Hepatic stellate cell (primary cell): Measurements from ENCODE around the gene MRPS18B.

Source experiments
- DNase-seq: peaks from one replicate; pipeline ENCODE4 v3.0.0; 2011; ENCODE audit warnings: low spot score

The MRPS18B gene

DNA sequence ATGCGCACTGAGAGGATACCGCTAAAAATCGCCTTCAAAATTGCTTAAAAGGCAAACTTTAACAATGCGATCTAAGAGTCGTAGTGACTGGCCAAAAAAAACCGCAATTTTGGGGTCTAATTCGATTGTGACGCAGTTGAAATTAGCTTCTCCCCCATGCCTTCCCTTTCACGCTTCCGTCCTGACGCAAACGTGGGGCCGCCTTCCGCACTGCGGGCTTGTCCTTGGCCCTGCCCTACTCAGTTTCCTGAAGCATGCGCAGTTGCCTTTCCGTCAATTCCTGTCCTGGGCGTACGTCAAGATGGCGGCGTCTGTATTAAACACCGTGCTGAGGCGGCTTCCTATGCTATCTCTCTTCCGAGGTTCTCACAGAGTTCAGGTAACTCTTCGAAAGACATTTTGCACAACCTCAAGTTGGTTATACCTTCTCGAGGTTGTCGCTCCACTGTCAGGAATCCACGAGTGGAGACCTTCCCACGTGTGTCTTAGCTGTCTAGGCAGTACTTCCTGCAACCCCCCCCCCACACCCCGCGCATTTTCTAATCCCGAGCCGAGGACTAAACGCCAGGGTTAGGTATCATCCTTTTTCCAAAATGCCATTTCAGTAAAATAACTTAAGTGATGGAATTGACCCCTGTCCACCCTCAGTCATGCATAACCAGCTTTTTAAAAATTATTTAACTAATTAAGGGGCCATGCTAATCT, at the start of gene MRPS18B:
Gene MRPS18B (plus strand): TSS at position 276 of the 705 bp plus-strand sequence. CDS start 26 bp downstream, at position 302.
- peak; percentile 90 for DNase-seq

DNA sequence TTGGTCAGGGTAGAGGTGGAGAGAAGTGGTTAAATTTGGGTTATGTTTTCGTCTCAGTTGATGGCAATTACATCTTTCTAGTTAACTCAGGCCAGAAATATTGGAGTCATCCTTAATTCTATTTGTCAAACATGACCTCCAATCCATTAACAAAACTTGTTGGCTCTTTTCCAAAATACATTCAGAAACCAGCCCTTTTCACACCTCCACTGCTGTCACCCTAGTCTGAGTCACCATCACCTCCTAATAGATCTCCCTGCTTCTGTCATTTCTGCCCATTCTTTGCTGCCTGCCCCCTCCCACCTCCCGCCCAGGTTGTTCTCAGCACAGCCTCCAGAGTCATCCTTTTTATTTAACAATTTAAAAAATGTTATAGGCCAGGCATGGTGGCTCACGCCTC, 49.4 kb upstream of the MRPS18B start:
- no peak for DNase-seq

DNA sequence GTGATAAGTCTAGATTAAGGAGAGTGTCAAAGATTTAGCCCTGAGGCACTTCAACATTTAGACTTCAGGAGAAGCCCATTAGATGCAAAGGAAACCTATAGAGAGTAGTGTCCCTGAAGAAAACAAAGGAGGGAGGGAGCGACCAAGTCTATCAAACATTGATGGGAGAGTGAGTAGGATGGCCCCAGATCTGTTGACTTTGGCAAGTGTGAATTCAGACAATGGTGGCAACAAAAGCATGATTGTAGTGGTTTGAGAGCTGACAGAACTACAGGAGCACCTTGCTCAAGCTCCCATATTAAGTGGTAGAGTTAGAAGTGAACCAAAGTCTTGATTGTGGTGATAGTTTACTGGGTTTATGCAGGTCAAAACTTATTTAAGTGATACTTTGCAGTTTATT, 47.4 kb upstream of the MRPS18B start:
- DNase-seq, result no peak

DNA sequence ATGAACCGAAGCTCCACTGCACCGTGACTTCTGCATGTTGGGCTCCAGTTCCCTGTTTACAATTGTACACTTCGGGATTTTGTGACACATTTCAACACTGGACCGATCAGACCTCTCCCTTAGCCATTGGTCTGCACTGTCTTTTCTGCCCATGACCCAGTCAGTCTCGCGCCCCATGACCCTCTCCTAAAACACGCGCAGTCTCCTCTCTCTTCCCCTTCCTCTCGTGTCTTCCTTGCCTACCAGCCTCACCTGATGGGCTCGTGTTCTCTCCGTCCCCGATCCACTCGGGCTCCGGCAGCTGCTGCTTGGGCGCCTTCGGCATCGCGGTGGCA, 46.9 kb upstream of the MRPS18B start:
- DNase-seq, result peak; percentile 43

DNA sequence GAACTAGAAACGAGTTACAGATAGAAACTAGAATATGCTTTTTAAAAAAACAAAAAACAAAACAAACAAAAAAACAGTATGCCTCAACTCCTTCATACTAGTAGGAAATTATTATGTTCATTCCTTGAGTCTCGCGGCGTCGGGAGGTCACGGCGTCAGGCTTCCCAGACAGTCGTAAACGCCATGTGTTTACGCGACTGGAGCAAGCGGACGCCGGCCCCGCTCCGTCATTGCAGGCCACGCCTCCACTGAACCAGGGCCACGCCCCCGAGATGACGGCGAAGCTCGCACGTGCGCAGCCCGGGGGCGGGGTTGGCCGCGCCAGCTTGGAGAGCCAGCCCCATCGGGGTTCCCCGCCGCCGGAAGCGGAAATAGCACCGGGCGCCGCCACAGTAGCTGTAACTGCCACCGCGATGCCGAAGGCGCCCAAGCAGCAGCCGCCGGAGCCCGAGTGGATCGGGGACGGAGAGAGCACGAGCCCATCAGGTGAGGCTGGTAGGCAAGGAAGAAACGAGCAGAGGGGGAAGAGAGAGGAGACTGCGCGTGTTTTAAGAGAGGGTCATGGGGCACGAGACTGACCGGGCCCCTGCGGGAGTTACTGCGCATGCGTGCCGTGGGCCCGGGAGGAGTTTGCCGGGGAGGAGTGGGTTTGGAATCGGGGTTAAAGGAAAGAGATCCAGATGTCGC, 46.4 kb upstream of the MRPS18B start, which contains the start of gene ABCF1:
Gene ABCF1 (plus strand): TSS at position 368 of the 687 bp plus-strand sequence. CDS start 46 bp downstream, at position 414.
- peak; percentile 97 for DNase-seq

DNA sequence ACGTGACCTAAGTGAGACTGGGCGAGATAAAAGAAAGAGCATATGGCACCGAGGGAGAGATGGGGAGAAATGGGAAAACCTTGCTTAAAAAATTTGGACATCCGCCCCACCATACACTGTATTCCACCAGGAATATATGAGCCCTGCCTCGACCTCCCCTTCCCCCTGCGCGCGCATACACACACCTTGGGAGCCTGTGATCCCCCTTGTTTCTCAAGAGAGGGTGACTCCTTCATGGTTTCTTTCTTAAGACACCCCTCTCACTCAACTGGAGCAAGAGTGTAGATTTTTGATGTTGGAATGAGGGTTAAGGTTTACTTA, 45.9 kb upstream of the MRPS18B start:
- DNase-seq, result no peak

DNA sequence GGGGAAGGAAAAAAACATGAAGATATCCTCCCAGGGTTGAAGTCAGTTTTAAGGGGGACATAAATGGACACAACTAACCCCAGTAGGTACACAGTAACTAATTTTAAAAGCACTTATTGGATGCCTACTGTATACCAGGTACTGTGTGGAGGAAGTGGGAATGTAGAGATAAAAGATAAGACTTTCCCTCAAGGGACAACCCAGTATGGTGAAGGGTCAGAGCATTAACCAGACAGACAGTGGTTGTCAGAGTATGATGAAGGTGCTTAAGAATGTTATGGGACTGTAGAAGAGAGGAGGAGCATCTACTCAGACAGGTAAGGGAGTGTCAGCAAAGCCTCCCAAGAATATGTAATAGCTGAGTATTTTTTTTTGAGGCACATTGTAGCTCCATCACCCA, 45.5 kb upstream of the MRPS18B start:
- DNase-seq, result no peak

DNA sequence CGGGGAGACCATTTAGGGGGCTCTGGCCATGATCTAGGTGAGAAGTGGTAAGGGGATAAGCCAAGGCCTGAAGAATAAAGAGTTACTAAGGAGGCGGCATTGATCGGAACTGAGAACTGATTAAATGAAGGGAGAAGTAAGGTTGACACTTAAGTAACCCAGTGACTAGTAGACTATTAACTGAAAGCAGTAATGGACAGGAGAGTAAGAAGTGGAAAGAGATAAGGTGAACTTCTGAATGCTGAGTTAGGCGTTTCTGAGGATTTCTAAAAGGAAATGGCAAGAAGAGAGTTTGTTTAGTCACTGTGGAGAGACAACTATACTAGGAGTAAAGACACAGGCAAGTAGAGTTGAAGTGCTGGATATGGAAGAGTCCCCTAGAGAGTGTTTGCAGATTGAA, 44.5 kb upstream of the MRPS18B start:
- DNase-seq, result no peak

DNA sequence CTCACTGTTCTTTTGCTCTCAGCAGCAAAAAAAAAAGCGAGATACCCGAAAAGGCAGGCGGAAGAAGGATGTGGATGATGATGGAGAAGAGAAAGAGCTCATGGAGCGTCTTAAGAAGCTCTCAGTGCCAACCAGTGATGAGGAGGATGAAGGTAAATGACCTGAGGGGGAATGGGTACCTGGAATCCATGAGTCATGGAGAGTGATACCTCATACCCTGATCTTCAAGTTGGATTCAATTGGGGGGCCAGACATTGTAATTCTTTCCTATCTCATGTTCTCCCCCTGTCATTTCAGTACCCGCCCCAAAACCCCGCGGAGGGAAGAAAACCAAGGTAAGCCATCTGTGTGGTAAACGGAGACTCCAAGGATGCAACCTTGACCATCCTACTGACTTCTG, 39.6 kb upstream of the MRPS18B start:
- DNase-seq, result no peak

DNA sequence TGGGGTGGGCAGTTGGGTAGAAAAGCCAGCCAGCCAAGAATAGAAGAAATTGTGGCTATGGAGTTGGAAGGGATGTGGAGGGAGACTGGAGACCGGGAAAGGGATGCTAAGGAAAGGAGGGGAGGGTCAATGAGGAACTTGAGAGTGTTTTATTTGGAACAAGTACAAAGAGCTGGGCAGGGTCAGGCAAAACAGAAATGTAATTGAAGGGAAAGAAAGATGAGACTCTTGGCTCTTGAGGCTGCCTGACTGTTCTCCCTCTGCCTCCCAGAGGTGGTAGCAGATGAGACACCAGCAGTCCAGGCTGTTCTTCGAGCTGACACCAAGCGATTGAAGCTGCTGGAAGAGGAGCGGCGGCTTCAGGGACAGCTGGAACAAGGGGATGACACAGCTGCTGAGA, 33.7 kb upstream of the MRPS18B start:
- DNase-seq, result no peak

DNA sequence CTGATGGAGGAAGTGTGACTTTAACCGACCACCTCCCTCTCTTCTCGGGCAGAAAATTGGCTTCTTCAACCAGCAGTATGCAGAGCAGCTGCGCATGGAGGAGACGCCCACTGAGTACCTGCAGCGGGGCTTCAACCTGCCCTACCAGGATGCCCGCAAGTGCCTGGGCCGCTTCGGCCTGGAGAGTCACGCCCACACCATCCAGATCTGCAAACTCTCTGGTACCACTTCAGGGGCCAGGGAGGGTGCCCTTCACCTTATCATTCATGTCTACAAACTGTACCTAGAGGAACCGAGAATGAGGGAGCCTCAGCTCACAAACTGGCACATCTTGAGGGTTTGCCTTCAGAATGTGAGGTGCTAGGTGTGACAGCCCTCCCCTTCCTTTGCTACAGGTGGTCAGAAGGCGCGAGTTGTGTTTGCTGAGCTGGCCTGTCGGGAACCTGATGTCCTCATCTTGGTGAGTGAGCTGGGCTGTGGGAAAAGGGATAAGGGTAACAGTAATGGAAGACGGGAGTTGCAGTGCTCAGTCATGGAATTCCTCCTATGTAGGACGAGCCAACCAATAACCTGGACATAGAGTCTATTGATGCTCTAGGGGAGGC, 27.8 kb upstream of the MRPS18B start:
- DNase-seq, result no peak

DNA sequence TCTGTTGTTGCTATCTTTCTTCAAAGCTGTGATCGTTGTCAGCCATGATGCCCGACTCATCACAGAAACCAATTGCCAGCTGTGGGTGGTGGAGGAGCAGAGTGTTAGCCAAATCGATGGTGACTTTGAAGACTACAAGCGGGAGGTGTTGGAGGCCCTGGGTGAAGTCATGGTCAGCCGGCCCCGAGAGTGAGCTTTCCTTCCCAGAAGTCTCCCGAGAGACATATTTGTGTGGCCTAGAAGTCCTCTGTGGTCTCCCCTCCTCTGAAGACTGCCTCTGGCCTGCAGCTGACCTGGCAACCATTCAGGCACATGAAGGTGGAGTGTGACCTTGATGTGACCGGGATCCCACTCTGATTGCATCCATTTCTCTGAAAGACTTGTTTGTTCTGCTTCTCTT, 27.1 kb upstream of the MRPS18B start:
- DNase-seq, result no peak

DNA sequence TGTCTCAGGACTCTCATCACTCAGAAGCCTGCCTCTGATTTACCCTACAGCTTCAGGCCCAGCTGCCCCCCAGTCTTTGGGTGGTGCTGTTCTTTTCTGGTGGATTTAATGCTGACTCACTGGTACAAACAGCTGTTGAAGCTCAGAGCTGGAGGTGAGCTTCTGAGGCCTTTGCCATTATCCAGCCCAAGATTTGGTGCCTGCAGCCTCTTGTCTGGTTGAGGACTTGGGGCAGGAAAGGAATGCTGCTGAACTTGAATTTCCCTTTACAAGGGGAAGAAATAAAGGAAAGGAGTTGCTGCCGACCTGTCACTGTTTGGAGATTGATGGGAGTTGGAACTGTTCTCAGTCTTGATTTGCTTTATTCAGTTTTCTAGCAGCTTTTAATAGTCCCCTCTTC, 26.6 kb upstream of the MRPS18B start:
- DNase-seq, result peak; percentile 71

DNA sequence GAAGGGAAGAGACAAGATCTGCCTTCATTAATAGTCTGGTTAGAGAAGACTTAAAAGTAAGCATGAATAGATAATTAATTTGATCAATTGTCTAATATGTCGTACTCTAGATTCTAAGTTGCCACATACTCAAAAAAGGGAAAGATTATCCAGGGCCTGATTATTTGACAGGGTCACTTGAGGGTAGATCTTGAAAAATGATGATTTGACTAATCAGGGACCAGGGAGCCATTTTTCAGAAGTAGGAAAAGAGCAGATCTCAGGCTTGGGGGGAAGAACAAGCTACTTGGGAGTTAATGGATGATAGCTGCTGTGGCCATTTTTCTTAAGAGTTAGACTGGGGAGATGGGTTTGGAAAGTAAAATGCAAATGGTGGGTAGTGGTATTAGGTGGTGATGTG, 25.4 kb upstream of the MRPS18B start:
- no peak for DNase-seq

DNA sequence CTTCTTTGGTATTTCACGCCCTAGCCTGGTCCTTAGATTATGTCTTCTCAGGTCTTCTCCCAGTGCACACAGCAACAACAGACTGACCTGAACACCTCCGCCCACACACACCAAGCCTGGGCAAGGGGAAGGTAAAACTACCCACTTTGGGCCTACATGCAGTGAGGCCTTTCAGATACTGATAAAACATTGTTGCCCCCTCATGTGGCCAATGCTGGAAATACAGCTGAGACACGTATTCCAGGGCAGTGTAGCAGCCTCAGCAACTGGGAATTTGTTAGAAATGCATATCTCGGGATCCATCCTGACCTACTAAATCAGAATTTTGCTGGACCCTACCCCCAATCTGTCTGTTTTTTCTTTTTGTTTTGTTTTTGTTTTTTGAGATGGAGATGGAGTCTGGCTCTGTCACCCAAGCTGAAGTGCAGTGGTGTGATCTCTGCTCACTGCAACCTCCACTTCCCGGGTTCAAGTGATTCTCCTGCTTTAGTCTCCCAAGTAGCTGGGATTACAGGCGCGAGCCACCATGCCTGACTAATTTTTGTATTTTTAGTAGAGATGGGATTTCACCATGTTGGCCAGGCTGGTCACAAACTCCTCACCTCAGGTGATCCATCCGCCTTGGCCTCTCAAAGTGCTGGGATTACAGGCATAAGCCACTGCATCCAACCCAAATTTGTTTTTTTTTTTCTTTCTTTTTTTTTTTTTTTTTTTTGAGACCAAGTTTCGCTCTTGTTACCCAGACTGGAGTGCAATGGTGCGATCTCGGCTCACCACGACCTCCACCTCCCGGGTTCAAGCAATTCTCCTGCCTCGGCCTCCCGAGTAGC, 20.1 kb upstream of the MRPS18B start:
- peak; percentile 80 for DNase-seq

DNA sequence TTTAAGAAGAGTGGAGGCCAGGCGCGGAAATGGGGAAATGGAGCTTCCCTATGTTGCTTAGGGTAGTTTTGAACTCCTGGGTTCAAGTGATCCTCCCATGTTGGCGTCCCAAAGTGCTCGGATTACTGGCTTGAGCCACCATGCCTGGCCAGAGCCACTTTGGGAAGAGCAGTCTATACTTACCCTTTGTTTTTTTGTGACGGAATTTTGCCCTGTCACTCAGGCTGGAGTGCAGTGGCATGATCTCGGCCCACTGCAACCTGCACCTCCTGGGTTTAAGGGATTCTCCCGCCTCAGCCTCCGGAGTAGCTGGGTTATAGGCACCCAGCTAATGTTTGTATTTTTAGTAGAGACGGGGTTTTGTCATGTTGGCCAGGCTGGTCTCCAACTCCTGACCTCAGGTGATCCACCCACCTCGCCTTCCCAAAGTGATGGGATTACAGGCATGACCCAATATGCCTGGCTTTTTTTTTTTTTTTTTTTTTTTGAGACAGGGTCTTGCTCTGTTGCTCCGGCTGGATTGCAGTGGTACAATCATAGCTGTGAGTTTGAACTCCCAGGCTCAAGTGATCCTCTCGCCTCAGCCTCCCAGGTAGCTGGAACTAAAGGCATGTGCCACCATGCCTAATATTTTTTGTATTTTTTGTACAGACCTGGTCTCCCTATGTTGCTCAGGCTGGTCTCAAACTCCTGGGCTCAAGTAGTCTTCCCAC, 18.6 kb upstream of the MRPS18B start:
- DNase-seq, result no peak

DNA sequence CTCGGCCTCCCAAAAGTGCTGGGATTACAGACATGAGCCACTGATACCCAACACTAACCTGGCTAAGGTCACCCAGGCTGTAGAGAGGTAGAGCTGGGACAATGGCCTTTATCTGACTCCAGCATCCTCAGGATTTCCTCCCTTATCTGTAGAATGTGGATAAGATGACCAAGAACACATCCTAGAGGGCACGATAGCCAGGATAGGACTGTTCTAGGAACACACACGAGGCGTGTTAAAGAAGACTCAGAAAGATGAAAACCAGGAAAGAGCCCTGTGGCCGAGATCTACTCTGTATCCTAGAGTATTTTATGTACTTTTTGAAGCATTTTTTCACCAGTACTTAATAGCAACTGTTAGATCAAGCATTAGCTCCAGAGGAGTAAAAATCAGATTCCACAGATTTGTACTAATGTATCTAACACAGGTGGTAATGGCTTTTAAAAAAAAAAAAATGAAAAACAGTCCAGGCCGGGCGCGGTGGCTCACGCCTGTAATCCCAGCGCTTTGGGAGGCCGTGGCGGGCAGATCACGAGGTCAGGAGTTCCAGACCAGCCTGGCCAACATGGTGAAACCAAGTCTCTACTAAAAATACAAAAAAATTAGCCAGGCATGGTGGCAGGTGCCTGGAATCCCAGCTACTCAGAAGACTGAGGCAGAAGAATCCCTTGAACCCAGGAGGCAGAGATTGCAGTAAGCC, 17.9 kb upstream of the MRPS18B start:
- no peak for DNase-seq

DNA sequence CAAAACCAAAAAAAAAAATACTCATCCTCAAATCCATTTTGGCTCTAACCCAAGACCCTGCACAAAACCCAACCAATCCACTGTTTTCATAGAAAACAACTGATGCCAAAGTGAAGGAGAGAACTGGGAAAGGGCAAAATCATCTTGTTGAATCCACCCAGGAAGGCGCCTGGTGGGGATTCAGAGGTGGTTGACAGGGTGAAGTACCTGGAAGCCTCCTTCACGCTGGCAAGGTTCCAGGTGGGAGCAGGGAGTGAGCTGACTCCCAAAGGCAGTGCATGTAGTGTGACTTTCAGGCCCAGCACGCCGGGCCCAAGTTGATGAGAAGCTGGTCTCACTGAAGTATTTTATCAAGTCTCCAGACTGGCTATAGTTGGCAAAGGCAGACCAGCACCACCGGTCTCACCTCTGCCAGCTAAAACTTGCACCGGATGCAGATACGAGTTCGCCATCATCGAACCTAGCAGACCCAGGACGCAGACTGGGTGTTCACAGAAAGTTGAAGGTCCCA, 17.1 kb upstream of the MRPS18B start:
- no peak for DNase-seq

DNA sequence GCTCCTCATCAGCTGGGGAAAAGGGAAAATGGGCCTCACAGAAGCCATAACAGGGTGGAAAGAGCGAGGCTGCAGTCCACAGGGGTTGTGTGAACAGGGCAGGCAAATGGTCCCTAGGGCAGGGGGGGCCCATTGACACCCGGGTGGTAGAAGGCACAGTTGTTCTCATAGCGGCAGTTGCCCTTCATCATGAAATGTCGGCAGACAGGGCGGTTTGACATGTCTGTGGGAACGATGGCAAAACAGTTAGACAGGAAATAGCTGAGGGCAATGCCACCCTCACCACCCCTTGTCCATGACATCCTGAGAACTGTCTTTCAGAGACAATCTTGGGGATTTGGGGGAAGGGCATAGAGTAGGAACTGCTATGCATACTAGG, 16.2 kb upstream of the MRPS18B start:
- no peak for DNase-seq

DNA sequence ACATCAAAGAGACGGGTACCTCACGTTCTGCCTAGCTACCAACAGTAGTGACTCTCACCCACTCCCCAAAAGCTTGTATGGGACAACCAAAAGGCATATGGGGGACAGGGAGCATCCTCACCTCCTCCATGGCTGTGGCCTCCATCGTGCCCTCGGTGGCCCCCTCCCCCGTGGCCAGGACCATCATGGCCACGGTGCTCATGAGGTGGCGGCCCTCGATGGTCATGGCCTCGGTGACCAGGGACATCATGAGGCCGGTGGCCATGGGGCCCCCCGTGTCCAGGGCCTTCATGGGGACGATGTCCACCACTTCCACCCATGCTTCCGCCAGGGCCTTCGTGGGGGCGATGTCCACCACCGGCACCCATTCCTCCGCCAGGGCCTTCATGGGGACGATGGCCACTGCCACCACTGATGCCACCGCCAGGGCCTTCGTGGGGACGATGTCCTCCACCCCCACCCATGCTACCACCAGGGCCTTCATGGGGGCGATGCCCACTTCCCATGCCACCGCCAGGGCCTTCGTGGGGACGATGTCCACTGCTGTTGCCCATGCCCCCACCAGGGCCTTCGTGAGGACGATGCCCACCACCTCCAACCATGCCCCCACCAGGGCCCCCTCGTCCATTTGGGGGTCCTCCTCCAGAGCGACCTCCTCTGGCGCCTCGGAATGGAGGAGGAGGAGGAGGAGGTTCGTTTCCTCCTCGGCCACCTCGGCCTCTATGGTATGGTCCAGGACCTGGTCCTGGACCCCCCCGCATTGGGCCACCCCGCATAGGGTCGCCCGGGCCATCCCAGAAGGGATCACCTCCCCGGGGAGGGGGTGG, 15.6 kb upstream of the MRPS18B start:
- DNase-seq, result no peak
